ENCODE results near the gene FGF12.

GRCh38 chr3:192566706-192567290, 160.5 kb downstream of the FGF12 start:
- TF ChIP-seq, protein P1, sequence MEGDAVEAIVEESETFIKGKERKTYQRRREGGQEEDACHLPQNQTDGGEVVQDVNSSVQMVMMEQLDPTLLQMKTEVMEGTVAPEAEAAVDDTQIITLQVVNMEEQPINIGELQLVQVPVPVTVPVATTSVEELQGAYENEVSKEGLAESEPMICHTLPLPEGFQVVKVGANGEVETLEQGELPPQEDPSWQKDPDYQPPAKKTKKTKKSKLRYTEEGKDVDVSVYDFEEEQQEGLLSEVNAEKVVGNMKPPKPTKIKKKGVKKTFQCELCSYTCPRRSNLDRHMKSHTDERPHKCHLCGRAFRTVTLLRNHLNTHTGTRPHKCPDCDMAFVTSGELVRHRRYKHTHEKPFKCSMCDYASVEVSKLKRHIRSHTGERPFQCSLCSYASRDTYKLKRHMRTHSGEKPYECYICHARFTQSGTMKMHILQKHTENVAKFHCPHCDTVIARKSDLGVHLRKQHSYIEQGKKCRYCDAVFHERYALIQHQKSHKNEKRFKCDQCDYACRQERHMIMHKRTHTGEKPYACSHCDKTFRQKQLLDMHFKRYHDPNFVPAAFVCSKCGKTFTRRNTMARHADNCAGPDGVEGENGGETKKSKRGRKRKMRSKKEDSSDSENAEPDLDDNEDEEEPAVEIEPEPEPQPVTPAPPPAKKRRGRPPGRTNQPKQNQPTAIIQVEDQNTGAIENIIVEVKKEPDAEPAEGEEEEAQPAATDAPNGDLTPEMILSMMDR (IDR thresholded peaks at IDR 0.05) = peak; percentile 49 to 81 (median 58)
- TF ChIP-seq POLR2AphosphoS5 (IDR thresholded peaks at IDR 0.05) (no peak), POLR2A (IDR thresholded peaks at IDR 0.05) (no peak), EP300 (IDR thresholded peaks at IDR 0.05) (no peak)
